HepG2 (cell line): ENCODE results near the gene CCNA2. TPM values are rescaled to one million over a fixed set of nuclear protein-coding genes. Genes with fewer than 3 reads are reported as not detected.

ENCODE experiments used
- DBP ChIP-seq: sonication (generic); formaldehyde crosslinking; IDR thresholded peaks from 2 replicates; pipeline ENCODE4 v1.4.0; 2020; ENCODE audit warnings: missing genetic modification reagents; ENCODE audit errors: not compliant biosample characterization
- KIAA2018 ChIP-seq: sonication (generic); formaldehyde crosslinking; IDR thresholded peaks from 2 replicates; pipeline ENCODE4 v1.5.0; 2020; ENCODE audit warnings: mild to moderate bottlenecking, missing genetic modification reagents, borderline replicate concordance
- MXI1 ChIP-seq: IDR thresholded peaks from 3 replicates; pipeline ENCODE4 v1.6.1; 2012; ENCODE audit warnings: low read depth, low read length, inconsistent platforms, borderline replicate concordance
- PCBP2 ChIP-seq: fragments of 200-400 bp; formaldehyde crosslinking; optimal IDR thresholded peaks from 2 replicates; pipeline ENCODE3; 2018; ENCODE audit warnings: low read length, low read depth; ENCODE audit not compliant: poor library complexity, severe bottlenecking
- SMAD1 ChIP-seq: sonication (generic); formaldehyde crosslinking; IDR thresholded peaks from 2 replicates; pipeline ENCODE4 v1.4.0; 2020; ENCODE audit warnings: missing genetic modification reagents, low read depth, mild to moderate bottlenecking, borderline replicate concordance
- ZNF234 ChIP-seq: sonication (generic); formaldehyde crosslinking; conservative IDR thresholded peaks from 2 replicates; pipeline ENCODE4 v1.5.1; 2020; ENCODE audit warnings: mild to moderate bottlenecking, missing genetic modification reagents
- ZNF3 ChIP-seq: IDR thresholded peaks from 2 replicates; pipeline ENCODE4 v1.7.0; 2017; ENCODE audit warnings: inconsistent platforms
- ZNF790 ChIP-seq: sonication (generic); formaldehyde crosslinking; IDR thresholded peaks from 2 replicates; pipeline ENCODE4 v1.8.0; 2022; ENCODE audit warnings: missing genetic modification reagents, mild to moderate bottlenecking, borderline replicate concordance
- polyA plus RNA-seq, 8 experiments: library from polyadenylated mRNA; depleted of rRNA in 3 of 8; stranded (reverse) in 7 of 8; unstranded in 1 of 8; fragments of >200 nt; fragmentation: Illumina TruSeq in 4 of 8; extraction: Trizol in 4 of 8; gene quantifications; 2 replicates each; pipeline versions ENCODE4 v1.2.1 to v1.2.3, GENCODE V29; 2011 to 2016; ENCODE audit warnings: low read depth in 4 of 8, missing spikeins in 1 of 8, mixed read lengths in 1 of 8; ENCODE audit not compliant: insufficient read depth in 1 of 8
- total RNA-seq, 5 experiments: library from RNA; depleted of rRNA; stranded (reverse); fragments of >200 nt; fragmentation: Illumina TruSeq; extraction: Trizol; gene quantifications; 2 replicates each; pipeline ENCODE4 v1.2.3, GENCODE V29; 2016; ENCODE audit warnings: low read depth in 1 of 5
- TF ChIP-seq, protein P1 (sequence below): sonication (generic); formaldehyde crosslinking; conservative IDR thresholded peaks from 2 replicates; pipeline ENCODE4 v1.4.0; 2020; ENCODE audit warnings: missing genetic modification reagents

CCNA2 gene
- total and polyA plus RNA-seq, 2 of the 13 experiments (the other 11 are each of a cell fraction or from before 2014, with no cell fraction given), result 31.3 to 105 TPM

- TF ChIP-seq KIAA2018 (CRISPR knock-in tag) (0 out of 2 replicates have a peak, but pooled peaks have one; percentile 66), MXI1 (peak; percentile 90; the same call in 2 of the 3 replicates), PCBP2 (no peak), DBP (CRISPR knock-in tag) (peak; percentile 64), ZNF3 (CRISPR knock-in tag) (no peak), ZNF790 (peak; percentile 78; the same call in 1 of the 2 replicates), ZNF234 (CRISPR knock-in tag) (no peak), SMAD1 (0 out of 2 replicates have a peak, but pooled peaks have one; percentile 58)
- TF ChIP-seq, protein P1, sequence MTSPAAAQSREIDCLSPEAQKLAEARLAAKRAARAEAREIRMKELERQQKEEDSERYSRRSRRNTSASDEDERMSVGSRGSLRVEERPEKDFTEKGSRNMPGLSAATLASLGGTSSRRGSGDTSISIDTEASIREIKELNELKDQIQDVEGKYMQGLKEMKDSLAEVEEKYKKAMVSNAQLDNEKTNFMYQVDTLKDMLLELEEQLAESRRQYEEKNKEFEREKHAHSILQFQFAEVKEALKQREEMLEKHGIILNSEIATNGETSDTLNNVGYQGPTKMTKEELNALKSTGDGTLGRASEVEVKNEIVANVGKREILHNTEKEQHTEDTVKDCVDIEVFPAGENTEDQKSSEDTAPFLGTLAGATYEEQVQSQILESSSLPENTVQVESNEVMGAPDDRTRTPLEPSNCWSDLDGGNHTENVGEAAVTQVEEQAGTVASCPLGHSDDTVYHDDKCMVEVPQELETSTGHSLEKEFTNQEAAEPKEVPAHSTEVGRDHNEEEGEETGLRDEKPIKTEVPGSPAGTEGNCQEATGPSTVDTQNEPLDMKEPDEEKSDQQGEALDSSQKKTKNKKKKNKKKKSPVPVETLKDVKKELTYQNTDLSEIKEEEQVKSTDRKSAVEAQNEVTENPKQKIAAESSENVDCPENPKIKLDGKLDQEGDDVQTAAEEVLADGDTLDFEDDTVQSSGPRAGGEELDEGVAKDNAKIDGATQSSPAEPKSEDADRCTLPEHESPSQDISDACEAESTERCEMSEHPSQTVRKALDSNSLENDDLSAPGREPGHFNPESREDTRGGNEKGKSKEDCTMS (CRISPR knock-in tag), result no peak
Observed at GRCh38 chr4:121800961-121801714, 22.5 kb downstream of the CCNA2 start, which contains the start of gene EXOSC9 (continued).
